GM19372 (cell line): Measurements from ENCODE around the gene SASH1.
A peak's percentile ranks its signal among the peaks of the same experiment; 100 is the strongest.

ENCODE experiments used
- ATAC-seq: cut with Tn5 transposase; IDR thresholded peaks from one replicate; pipeline ENCODE4 v1.9.1; 2021; ENCODE audit warnings: mild to moderate bottlenecking, low read depth, moderate library complexity; ENCODE audit not compliant: unreplicated experiment

Gene SASH1

GRCh38 chr6:148342350-148343046 lies at the start of gene SASH1:
TSS of gene SASH1 (plus strand) at chr6:148342838. CDS start at chr6:148343068, 230 bp downstream.
- ATAC-seq, result peak; percentile 78

GRCh38 chr6:148293181-148293995 lies 49.2 kb upstream of the SASH1 start:
- ATAC-seq, result no peak

DNA sequence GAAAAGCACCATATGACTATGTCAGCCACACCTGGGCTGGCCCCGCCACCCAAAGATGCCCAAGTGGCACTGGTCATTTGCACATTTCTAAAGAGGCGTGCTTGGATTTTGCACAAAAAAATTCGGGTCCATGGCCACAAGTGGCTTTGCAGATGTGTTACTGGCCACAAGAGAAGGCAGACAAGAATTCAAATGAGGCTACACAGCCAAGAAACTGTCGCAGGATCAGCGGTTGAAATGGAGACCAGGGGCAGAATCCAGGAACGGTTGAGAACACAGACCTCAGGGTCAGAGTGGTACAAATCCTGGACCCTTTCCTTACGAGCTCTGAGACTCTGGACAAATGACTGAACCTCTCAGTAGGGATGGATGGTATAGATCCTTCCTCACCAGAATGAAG lies 48.6 kb upstream of the SASH1 start:
- ATAC-seq, result no peak

GRCh38 chr6:148295261-148295887 lies 47.3 kb upstream of the SASH1 start:
- no peak for ATAC-seq

DNA sequence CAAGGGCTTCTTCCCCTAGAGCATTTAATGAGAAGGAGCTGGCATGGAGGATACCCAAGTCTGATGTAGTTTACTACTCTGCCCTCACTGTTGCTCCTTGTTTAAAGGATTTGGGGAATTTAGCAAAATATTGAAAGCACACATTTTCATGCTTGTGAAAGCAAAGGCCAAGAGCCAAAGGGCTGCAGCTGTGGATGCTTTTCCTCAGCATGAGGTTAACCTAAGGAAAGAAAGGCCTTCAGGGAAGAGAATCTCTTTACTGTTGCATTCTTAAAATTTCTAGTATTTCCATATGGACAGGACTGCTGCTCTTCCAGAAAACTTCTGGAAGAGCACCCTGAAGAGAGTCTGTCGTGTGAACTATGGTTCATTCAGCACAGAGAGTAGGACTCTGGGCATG lies 45.9 kb upstream of the SASH1 start:
- no peak for ATAC-seq

GRCh38 chr6:148298683-148299082 lies 44.0 kb upstream of the SASH1 start:
- ATAC-seq, result no peak

DNA sequence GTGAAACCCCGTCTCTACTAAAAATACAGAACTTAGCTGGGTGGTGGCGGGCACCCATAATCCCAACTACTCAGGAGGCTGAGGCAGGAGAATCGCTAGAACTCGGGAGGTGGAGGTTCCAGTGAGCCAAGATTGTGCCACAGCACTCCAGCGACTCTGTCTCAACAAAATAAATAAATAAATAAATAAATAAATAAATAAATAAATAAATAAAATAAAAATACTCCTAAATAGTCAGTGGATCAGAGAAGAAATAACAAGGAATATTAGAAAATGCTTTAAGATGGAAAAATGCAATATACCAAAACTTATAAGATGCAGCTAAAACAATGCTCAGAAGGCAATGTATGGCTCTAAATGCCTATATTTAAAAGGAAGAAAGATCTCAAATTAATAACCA lies 39.0 kb upstream of the SASH1 start:
- ATAC-seq, result no peak

GRCh38 chr6:148304976-148305375 lies 37.7 kb upstream of the SASH1 start:
- ATAC-seq, result no peak

DNA sequence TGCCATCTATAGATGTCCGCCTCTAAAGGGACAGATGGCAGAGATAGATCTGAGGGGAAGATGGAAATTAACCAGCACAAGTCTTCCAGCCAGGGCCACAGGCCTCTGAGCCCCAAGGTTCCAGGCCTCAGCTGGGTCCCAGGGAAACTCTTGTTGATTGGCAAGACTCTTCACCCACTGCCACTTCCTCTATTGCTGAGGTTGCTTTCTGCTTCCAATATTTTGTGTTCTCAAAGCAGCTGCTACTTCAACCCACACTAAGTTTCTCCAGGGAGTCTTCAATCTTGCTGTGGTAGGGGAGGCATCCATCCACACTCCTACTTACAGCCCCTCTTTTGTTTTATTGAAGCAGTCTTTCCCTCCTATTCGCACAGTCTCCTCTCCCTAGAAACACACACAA lies 36.4 kb upstream of the SASH1 start:
- ATAC-seq, result no peak

GRCh38 chr6:148307405-148307804 lies 35.2 kb upstream of the SASH1 start:
- ATAC-seq, result no peak

GRCh38 chr6:148309301-148309700 lies 33.3 kb upstream of the SASH1 start:
- ATAC-seq, result no peak

GRCh38 chr6:148311966-148312669 lies 30.5 kb upstream of the SASH1 start:
- no peak for ATAC-seq

DNA sequence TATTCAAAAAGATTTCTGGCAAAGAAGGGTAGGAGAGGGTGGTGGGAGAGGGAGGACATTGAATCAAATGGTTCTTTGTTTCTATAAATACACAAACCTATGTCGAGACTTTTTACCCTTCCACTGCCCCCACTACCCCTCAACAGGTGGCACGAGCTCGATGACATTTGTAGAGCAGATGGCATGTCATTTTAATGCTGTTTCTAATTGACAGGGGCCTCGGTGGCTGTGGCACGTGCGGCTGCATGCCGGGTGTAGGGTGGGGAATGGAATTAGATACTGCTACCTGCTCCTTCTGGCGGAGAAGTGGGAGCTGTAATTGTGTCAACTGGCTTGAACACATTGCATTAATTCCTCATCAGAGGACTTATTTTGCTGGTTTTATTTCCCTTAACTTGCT lies 29.1 kb upstream of the SASH1 start:
- no peak for ATAC-seq

- ATAC-seq, result no peak
Measured at GRCh38 chr6:148316308-148316707, 26.3 kb upstream of the SASH1 start.

DNA sequence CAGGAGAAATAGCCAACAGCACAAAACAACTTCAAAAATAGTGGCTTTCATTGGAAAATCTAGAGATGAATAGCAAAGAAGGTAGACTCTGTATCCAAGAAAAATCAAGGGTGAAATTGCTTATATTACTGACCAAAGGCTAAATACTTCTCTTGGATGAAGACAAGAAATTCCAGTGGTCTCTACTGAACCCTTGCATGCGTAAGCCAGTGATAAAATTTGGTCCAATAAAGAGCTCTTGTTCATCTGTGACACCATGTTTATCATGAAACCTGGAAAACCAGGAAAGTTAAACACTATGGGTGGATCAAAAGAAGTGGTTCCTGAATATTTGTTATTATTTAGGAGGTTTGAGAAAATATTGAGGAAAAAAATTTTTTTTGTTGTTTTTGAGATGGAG lies 25.6 kb upstream of the SASH1 start:
- no peak for ATAC-seq

DNA sequence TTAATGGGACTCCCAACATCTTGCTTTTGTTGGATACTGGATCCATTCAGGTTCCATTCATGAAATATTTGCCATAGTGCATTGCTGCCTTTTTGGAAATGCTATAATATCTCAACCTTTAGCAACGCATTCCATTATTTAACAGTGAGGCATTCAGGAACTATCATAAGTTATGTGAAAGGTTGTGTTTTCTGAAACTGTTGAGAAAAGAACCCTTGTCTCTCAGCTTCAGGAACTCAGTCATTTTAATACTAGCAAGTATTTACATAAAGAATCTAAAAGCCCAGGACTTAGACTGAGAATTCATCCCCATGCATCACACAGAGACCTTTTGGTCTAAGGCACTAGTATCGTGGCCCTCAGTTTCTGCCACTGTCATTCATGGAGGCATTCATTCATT lies 24.9 kb upstream of the SASH1 start:
- ATAC-seq, result no peak

GRCh38 chr6:148322704-148323103 lies 19.9 kb upstream of the SASH1 start:
- no peak for ATAC-seq

- ATAC-seq, result no peak
Measured at GRCh38 chr6:148323344-148323743, 19.3 kb upstream of the SASH1 start.

GRCh38 chr6:148324297-148324985 lies 18.2 kb upstream of the SASH1 start:
- ATAC-seq, result no peak

GRCh38 chr6:148325316-148326068 lies 17.1 kb upstream of the SASH1 start:
- ATAC-seq, result no peak
